Liver (tissue), 9 donors: ENCODE measurements around the gene ZNF335. TPM values are rescaled to one million over a fixed set of nuclear protein-coding genes. Genes with fewer than 3 reads are reported as not detected.

Experiments
- DNase-seq: peaks from one replicate; pipeline ENCODE4 v3.0.0-alpha.2; 2017; ENCODE audit warnings: low spot score
- H3K27ac ChIP-seq, 2 donors: one replicate each; pipeline ENCODE4 v1.7.0; 2013; ENCODE audit warnings: inconsistent platforms in 2 of 2, low read length in 2 of 2, control low read depth in 1 of 2, low read depth in 1 of 2, mild to moderate bottlenecking in 1 of 2
- H3K27me3 ChIP-seq, 4 donors: one replicate each; pipeline versions ENCODE4 v1.6.1 to v1.7.0; 2013; ENCODE audit warnings: low read length in 3 of 4, inconsistent platforms in 1 of 4, mild to moderate bottlenecking in 1 of 4, moderate library complexity in 1 of 4; ENCODE audit not compliant: control insufficient read depth in 4 of 4, insufficient read depth in 4 of 4
- H3K36me3 ChIP-seq, 4 donors: one replicate each; pipeline versions ENCODE4 v1.6.1 to v1.7.0; 2013; ENCODE audit warnings: low read length in 3 of 4, mild to moderate bottlenecking in 3 of 4, low read depth in 1 of 4, moderate library complexity in 1 of 4; ENCODE audit not compliant: control insufficient read depth in 4 of 4, insufficient read depth in 3 of 4
- H3K4me1 ChIP-seq, 4 donors: one replicate each; pipeline versions ENCODE4 v1.6.1 to v1.7.0; 2013; ENCODE audit warnings: low read length in 3 of 4, mild to moderate bottlenecking in 3 of 4, moderate library complexity in 1 of 4; ENCODE audit not compliant: control insufficient read depth in 4 of 4, insufficient read depth in 4 of 4
- H3K4me3 ChIP-seq, 3 donors: one replicate each; pipeline versions ENCODE4 v1.6.1 to v1.7.0; 2013; ENCODE audit warnings: low read length in 3 of 3, control low read depth in 1 of 3, low read depth in 1 of 3, mild to moderate bottlenecking in 1 of 3
- H3K9ac ChIP-seq, 2 donors: one replicate each; pipeline ENCODE4 v1.7.0; 2013; ENCODE audit warnings: low read length in 2 of 2, mild to moderate bottlenecking in 2 of 2, moderate library complexity in 2 of 2, control low read depth in 1 of 2, low read depth in 1 of 2
- H3K9me3 ChIP-seq, 4 donors: one replicate each; pipeline versions ENCODE4 v1.6.1 to v1.7.0; 2013; ENCODE audit warnings: low read length in 3 of 4; ENCODE audit not compliant: control insufficient read depth in 4 of 4
- CTCF ChIP-seq: fragments of 150-350 bp; IDR thresholded peaks from 2 replicates; pipeline ENCODE4 v1.5.1; 2017; ENCODE audit warnings: improper control_type of control experiment, low read depth, low read length; ENCODE audit not compliant: missing input control
- EGR1 ChIP-seq, 2 donors: IDR thresholded peaks; 2 replicates each; pipeline ENCODE4 v1.6.1; 2016 to 2018; ENCODE audit warnings: antibody characterized with exemption in 2 of 2, low read depth in 2 of 2
- FOXA1 ChIP-seq: IDR thresholded peaks from 2 replicates; pipeline ENCODE4 v1.6.1; 2016; ENCODE audit warnings: antibody characterized with exemption
- FOXA2 ChIP-seq: IDR thresholded peaks from 2 replicates; pipeline ENCODE4 v1.6.1; 2016; ENCODE audit warnings: antibody characterized with exemption
- GABPA ChIP-seq, 2 donors: IDR thresholded peaks in 1 of 2; conservative IDR thresholded peaks in 1 of 2; 2 replicates each; pipeline ENCODE4 v1.6.1; 2016; ENCODE audit warnings: antibody characterized with exemption in 2 of 2, mild to moderate bottlenecking in 1 of 2, moderate library complexity in 1 of 2
- HNF4A ChIP-seq, 2 donors: conservative IDR thresholded peaks; 2 replicates each; pipeline ENCODE4 v1.6.1; 2016; ENCODE audit warnings: antibody characterized with exemption in 2 of 2, mild to moderate bottlenecking in 2 of 2
- HNF4G ChIP-seq: IDR thresholded peaks from 2 replicates; pipeline ENCODE4 v1.6.1; 2016; ENCODE audit warnings: antibody characterized with exemption
- JUND ChIP-seq, 2 donors: IDR thresholded peaks; 2 replicates each; pipeline ENCODE4 v1.6.1; 2016; ENCODE audit warnings: antibody characterized with exemption in 2 of 2
- NR2F2 ChIP-seq: IDR thresholded peaks from 2 replicates; pipeline ENCODE4 v1.6.1; 2016; ENCODE audit warnings: antibody characterized with exemption
- RAD21 ChIP-seq, 2 donors: IDR thresholded peaks; 2 replicates each; pipeline ENCODE4 v1.6.1; 2016; ENCODE audit warnings: antibody characterized with exemption in 2 of 2, mild to moderate bottlenecking in 2 of 2
- REST ChIP-seq: IDR thresholded peaks from 2 replicates; pipeline ENCODE4 v1.6.1; 2016; ENCODE audit warnings: antibody characterized with exemption, mild to moderate bottlenecking
- SP1 ChIP-seq: IDR thresholded peaks from 2 replicates; pipeline ENCODE4 v1.6.1; 2018; ENCODE audit warnings: antibody characterized with exemption, mild to moderate bottlenecking
- TAF1 ChIP-seq: conservative IDR thresholded peaks from 2 replicates; pipeline ENCODE4 v1.6.1; 2016; ENCODE audit warnings: antibody characterized with exemption, mild to moderate bottlenecking
- YY1 ChIP-seq: IDR thresholded peaks from 2 replicates; pipeline ENCODE4 v1.6.1; 2016; ENCODE audit warnings: antibody characterized with exemption, mild to moderate bottlenecking
- WGBS: extraction: QIAGEN DNeasy Blood & Tissue Kit; methylation state at CpG from one replicate; pipeline ENCODE4 v1.1.7; 2013; 5-methylcytosine and 5-hydroxymethylcytosine counted together
- polyA plus RNA-seq, 2 donors: library from polyadenylated mRNA; stranded (reverse) in 1 of 2; unstranded in 1 of 2; fragments of 200-250 nt in 1 of 2; fragments of >200 nt in 1 of 2; fragmentation: Nextera tagmentation in 1 of 2; extraction: Ambion mirVana in 1 of 2; gene quantifications; one replicate each; pipeline versions ENCODE4 v1.2.1 to v1.2.3, GENCODE V29; 2013 to 2015
- total RNA-seq, 2 donors: library from RNA; depleted of rRNA; stranded (reverse); fragments of >200 nt; gene quantifications; one replicate each; pipeline ENCODE4 v1.2.3, GENCODE V29; 2014
- donor health status: healthy.
- donor health status: healthy.
- donor health status: healthy.
- donor health status: healthy.
- donor health status: healthy.

Gene ZNF335
- total and polyA plus RNA-seq, 4 donors: 3.0 to 14.6 (median 6.6) TPM

- TF ChIP-seq CTCF: no peak
- no peak for TF ChIP-seq FOXA2
- no peak for TF ChIP-seq NR2F2
Measured at GRCh38 chr20:46002008-46002407, 30.0 kb upstream of the ZNF335 start (continued).

GRCh38 chr20:46001498-46001897 is 29.5 kb upstream of the ZNF335 start:
- Histone ChIP-seq H3K27ac (no peak overlapping the region), H3K4me1 (peaks cover 0 to 6% (median 2%) of the 10 kb centered on the region in 4 donors), H3K36me3 (no peaks in the 10 kb centered on the region), H3K4me3 (no peak overlapping the region), H3K27me3 (peaks cover 0 to 10% (median 2%) of the 10 kb centered on the region in 4 donors), H3K9ac (no peak overlapping the region), H3K9me3 (no peaks in the 10 kb centered on the region)
- TF ChIP-seq JUND (IDR thresholded peaks at IDR 0.05) (no peak), TAF1 (no peak), RAD21 (IDR thresholded peaks at IDR 0.05) (no peak), HNF4A (conservative IDR thresholded peaks at IDR 0.05) (no peak), NR2F2 (no peak), FOXA2 (no peak), HNF4G (no peak), YY1 (no peak), GABPA (IDR thresholded peaks at IDR 0.05 in 1 of 2, conservative IDR thresholded peaks at IDR 0.05 in 1 of 2) (no peak), FOXA1 (no peak), EGR1 (IDR thresholded peaks at IDR 0.05; ENCODE audit: low read depth in 2 of 2) (no peak)
- no peak for DNase-seq
- 88% methylated on average over 5 of the region's 5 CpGs for WGBS

- Histone ChIP-seq H3K27ac (no peak overlapping the region), H3K4me3 (no peak overlapping the region), H3K36me3 (no peaks in the 10 kb centered on the region), H3K9me3 (no peaks in the 10 kb centered on the region), H3K9ac (no peak overlapping the region), H3K27me3 (peaks cover 0 to 7% (median 2%) of the 10 kb centered on the region in 4 donors), H3K4me1 (peaks cover 0 to 6% (median under 1%) of the 10 kb centered on the region in 4 donors)
- 53% methylated on average over 16 of the region's 16 CpGs for WGBS
- no peak for DNase-seq
- TF ChIP-seq TAF1 (no peak), REST (no peak), RAD21 (IDR thresholded peaks at IDR 0.05) (no peak), FOXA1 (no peak), GABPA (IDR thresholded peaks at IDR 0.05 in 1 of 2, conservative IDR thresholded peaks at IDR 0.05 in 1 of 2) (no peak), SP1 (no peak), HNF4A (conservative IDR thresholded peaks at IDR 0.05) (no peak), NR2F2 (no peak)
Measured at GRCh38 chr20:46000262-46000996, 28.4 kb upstream of the ZNF335 start.
